DMS79 (cell line): ENCODE data around the gene ACTR3C.
"Not testable (repeated sequence)": the region's sequence is repeated elsewhere in the genome, so short reads cannot be mapped to it uniquely, and the experiment has no call there.

Source experiments
- DNase-seq: peaks from one replicate; lab custom pipeline; 2025; lab: John Stamatoyannopoulos, UW

ACTR3C gene

GRCh38 chr7:150202894-150203293 is 120.5 kb downstream of the ACTR3C start:
- not testable (repeated sequence) for DNase-seq
